ENCODE measurements around the gene AKR1D1. TPM values are rescaled to one million over a fixed set of nuclear protein-coding genes. Genes with fewer than 3 reads are reported as not detected.

The AKR1D1 gene
- total RNA-seq, 1 experiment from 2014 or later = 0.10 TPM

DNA sequence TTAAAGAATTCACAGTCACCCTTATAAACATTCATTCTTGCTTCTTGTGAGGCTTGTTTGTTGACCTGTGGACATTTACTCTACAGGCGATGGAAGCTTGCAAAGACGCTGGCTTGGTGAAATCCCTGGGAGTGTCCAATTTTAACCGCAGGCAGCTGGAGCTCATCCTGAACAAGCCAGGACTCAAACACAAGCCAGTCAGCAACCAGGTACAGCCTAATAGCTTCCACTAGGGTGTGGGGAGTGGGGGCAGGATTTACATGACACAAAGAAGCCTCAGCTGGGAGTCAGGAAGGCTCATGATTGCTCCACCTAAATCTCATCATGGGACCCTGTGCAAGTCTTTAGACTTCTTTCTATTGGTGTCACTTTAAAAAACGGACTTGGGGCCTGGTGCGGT lies 29.0 kb downstream of the AKR1D1 start:
- Histone ChIP-seq H2AFZ (ENCODE audit: low read depth, low read length, poor library complexity, severe bottlenecking) (no peak overlapping the region), H3K9me2 (ENCODE audit: insufficient read depth) (no peaks in the 10 kb centered on the region), H3K9ac (ENCODE audit: low read length) (no peak overlapping the region), H3K4me2 (ENCODE audit: low read length) (no peak overlapping the region), H4K20me1 (ENCODE audit: insufficient read depth) (no peaks in the 10 kb centered on the region), H3K27ac (ENCODE audit: low read depth, low read length) (no peak overlapping the region), H3K36me3 (ENCODE audit: control insufficient read depth in 1 of 2, insufficient read depth in 2 of 2, low read length in 2 of 2) (no peaks in the 10 kb centered on the region), H3K4me3 (replicated peaks in 1 of 2; ENCODE audit: low read depth in 1 of 2, low read length in 2 of 2) (no peak overlapping the region), H3K4me1 (ENCODE audit: control insufficient read depth in 1 of 2, insufficient read depth in 2 of 2, low read length in 2 of 2) (no peaks in the 10 kb centered on the region), H3K9me3 (ENCODE audit: control insufficient read depth in 1 of 2, insufficient read depth in 1 of 2, low read depth in 1 of 2, low read length in 2 of 2) (no peaks in the 10 kb centered on the region), H3K27me3 (ENCODE audit: insufficient read depth, low read length) (no peaks in the 10 kb centered on the region), H3K79me2 (ENCODE audit: insufficient read depth, low read length) (no peaks in the 10 kb centered on the region)
- TF ChIP-seq POLR2AphosphoS5 (IDR thresholded peaks at IDR 0.05; ENCODE audit: low read depth, low read length) (no peak), FOSL1 (IDR thresholded peaks at IDR 0.05; ENCODE audit: low read depth) (no peak), CBX3 (IDR thresholded peaks at IDR 0.05; ENCODE audit: low read depth) (no peak), EZH2 (IDR thresholded peaks at IDR 0.05) (no peak), ZNF274 (IDR thresholded peaks at IDR 0.05; ENCODE audit: low read depth, low read length) (no peak), EZH2phosphoT487 (IDR thresholded peaks at IDR 0.05; ENCODE audit: borderline replicate concordance) (no peak), ATF3 (IDR thresholded peaks at IDR 0.05) (no peak), EGR1 (IDR thresholded peaks at IDR 0.05; ENCODE audit: low read depth) (no peak), ZFX (IDR thresholded peaks at IDR 0.05) (no peak), CEBPB (IDR thresholded peaks at IDR 0.05; ENCODE audit: low read depth) (no peak), ELF1 (IDR thresholded peaks at IDR 0.05; ENCODE audit: borderline replicate concordance, low read depth) (no peak)
- TF ChIP-seq, protein P1, sequence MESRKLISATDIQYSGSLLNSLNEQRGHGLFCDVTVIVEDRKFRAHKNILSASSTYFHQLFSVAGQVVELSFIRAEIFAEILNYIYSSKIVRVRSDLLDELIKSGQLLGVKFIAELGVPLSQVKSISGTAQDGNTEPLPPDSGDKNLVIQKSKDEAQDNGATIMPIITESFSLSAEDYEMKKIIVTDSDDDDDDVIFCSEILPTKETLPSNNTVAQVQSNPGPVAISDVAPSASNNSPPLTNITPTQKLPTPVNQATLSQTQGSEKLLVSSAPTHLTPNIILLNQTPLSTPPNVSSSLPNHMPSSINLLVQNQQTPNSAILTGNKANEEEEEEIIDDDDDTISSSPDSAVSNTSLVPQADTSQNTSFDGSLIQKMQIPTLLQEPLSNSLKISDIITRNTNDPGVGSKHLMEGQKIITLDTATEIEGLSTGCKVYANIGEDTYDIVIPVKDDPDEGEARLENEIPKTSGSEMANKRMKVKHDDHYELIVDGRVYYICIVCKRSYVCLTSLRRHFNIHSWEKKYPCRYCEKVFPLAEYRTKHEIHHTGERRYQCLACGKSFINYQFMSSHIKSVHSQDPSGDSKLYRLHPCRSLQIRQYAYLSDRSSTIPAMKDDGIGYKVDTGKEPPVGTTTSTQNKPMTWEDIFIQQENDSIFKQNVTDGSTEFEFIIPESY (IDR thresholded peaks at IDR 0.05; ENCODE audit: extremely low read depth, insufficient replicate concordance, low read length) = no peak
- TF ChIP-seq, protein P2, sequence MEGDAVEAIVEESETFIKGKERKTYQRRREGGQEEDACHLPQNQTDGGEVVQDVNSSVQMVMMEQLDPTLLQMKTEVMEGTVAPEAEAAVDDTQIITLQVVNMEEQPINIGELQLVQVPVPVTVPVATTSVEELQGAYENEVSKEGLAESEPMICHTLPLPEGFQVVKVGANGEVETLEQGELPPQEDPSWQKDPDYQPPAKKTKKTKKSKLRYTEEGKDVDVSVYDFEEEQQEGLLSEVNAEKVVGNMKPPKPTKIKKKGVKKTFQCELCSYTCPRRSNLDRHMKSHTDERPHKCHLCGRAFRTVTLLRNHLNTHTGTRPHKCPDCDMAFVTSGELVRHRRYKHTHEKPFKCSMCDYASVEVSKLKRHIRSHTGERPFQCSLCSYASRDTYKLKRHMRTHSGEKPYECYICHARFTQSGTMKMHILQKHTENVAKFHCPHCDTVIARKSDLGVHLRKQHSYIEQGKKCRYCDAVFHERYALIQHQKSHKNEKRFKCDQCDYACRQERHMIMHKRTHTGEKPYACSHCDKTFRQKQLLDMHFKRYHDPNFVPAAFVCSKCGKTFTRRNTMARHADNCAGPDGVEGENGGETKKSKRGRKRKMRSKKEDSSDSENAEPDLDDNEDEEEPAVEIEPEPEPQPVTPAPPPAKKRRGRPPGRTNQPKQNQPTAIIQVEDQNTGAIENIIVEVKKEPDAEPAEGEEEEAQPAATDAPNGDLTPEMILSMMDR (IDR thresholded peaks at IDR 0.05 in 2 of 3, conservative IDR thresholded peaks at IDR 0.05 in 1 of 3; ENCODE audit: borderline replicate concordance in 1 of 3, insufficient read depth in 1 of 3, low read depth in 2 of 3, low read length in 2 of 3) = no peak
- TF ChIP-seq, protein P3, sequence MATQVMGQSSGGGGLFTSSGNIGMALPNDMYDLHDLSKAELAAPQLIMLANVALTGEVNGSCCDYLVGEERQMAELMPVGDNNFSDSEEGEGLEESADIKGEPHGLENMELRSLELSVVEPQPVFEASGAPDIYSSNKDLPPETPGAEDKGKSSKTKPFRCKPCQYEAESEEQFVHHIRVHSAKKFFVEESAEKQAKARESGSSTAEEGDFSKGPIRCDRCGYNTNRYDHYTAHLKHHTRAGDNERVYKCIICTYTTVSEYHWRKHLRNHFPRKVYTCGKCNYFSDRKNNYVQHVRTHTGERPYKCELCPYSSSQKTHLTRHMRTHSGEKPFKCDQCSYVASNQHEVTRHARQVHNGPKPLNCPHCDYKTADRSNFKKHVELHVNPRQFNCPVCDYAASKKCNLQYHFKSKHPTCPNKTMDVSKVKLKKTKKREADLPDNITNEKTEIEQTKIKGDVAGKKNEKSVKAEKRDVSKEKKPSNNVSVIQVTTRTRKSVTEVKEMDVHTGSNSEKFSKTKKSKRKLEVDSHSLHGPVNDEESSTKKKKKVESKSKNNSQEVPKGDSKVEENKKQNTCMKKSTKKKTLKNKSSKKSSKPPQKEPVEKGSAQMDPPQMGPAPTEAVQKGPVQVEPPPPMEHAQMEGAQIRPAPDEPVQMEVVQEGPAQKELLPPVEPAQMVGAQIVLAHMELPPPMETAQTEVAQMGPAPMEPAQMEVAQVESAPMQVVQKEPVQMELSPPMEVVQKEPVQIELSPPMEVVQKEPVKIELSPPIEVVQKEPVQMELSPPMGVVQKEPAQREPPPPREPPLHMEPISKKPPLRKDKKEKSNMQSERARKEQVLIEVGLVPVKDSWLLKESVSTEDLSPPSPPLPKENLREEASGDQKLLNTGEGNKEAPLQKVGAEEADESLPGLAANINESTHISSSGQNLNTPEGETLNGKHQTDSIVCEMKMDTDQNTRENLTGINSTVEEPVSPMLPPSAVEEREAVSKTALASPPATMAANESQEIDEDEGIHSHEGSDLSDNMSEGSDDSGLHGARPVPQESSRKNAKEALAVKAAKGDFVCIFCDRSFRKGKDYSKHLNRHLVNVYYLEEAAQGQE (IDR thresholded peaks at IDR 0.05; ENCODE audit: low read depth) = no peak
- no TSS peak for BruUV-seq (replicated peaks)
- intact Hi-C loops (cut with micrococcal nuclease) = no loop called here
- ChIA-PET RAD21 (ENCODE audit: low non-redundant PET in 1 of 2, low total read pairs in 2 of 2, uncharacterized antibody in 2 of 2, unreplicated experiment in 2 of 2) (no interaction called here), CTCF (interaction anchor here (0.6 kb wide), 1 partner anchor 11 kb away, joined by 3 read pairs; no protein-coding TSS in a partner anchor), POLR2A (no interaction called here)
- DNase-seq (ENCODE audit: low read depth, low spot score) (no peak), ATAC-seq (no peak)
